Pancreas (tissue), 10 donors: ENCODE measurements around the gene GIMAP8. TPM values are rescaled to one million over a fixed set of nuclear protein-coding genes. Genes with fewer than 3 reads are reported as not detected.
A peak's percentile ranks its signal among the peaks of the same experiment; 100 is the strongest.

Experiments
- ATAC-seq, 4 donors: fragments of 200-7000 bp; cut with Tn5 transposase; one replicate each; pipeline versions ENCODE4 v1.8.0 to v1.9.1; 2020; ENCODE audit warnings: mild to moderate bottlenecking in 4 of 4, moderate library complexity in 4 of 4
- DNase-seq, 6 donors: peaks; one replicate each; pipeline ENCODE4 v3.0.0-alpha.2; 2020
- FAIRE-seq: peaks from 2 replicates; lab custom pipeline; 2012; peaks lifted over from hg19 to GRCh38; lab: Jason Lieb, UNC
- H3K27ac ChIP-seq, 4 donors: fragments of 200-600 bp; sonication (generic); 1 replicate in 3 of 4; 2 replicates in 1 of 4; pipeline versions ENCODE4 v1.5.0 to v1.8.0; 2020
- H3K27me3 ChIP-seq, 4 donors: fragments of 200-600 bp; one replicate each; pipeline ENCODE4 v1.8.0; 2021
- H3K36me3 ChIP-seq, 3 donors: fragments of 200-600 bp; sonication (generic) in 1 of 3; one replicate each; pipeline versions ENCODE4 v1.5.0 to v1.8.0; 2020 to 2021
- H3K4me1 ChIP-seq, 3 donors: fragments of 200-600 bp; one replicate each; pipeline ENCODE4 v1.8.0; 2021
- H3K4me3 ChIP-seq, 4 donors: fragments of 200-600 bp; sonication (generic) in 2 of 4; one replicate each; pipeline versions ENCODE4 v1.5.0 to v1.8.0; 2020 to 2021
- H3K9me3 ChIP-seq, 4 donors: fragments of 200-600 bp; one replicate each; pipeline ENCODE4 v1.8.0; 2021
- WGBS, 2 donors: extraction: QIAGEN DNeasy Blood & Tissue Kit; methylation state at CpG; one replicate each; pipeline ENCODE4 v1.1.7; 2013; 5-methylcytosine and 5-hydroxymethylcytosine counted together
- intact Hi-C, 3 donors: fragments of 100-400 bp; cut with DNase I; formaldehyde crosslinking; loops; one replicate each; pipeline versions ENCODE4 v1.11.1 to v1.14.2; 2022
- polyA plus RNA-seq, 2 donors: library from polyadenylated mRNA; stranded (reverse); fragments of 200-250 nt; gene quantifications; one replicate each; pipeline ENCODE4 v1.2.3, GENCODE V29; 2013
- total RNA-seq, 6 donors: library from RNA; stranded (reverse); fragmentation: NEBNext Ultra II Directional in 4 of 6; extraction: Animal tissue kit (Norgen Biotek cat#: 25700) in 4 of 6; gene quantifications; one replicate each; pipeline versions ENCODE4 v1.2.1 to v1.2.4, GENCODE V29; 2021 to 2023
- TF ChIP-seq, protein P1 (sequence below), 4 donors: fragments of 200-600 bp; sonication (generic) in 3 of 4; IDR thresholded peaks; one replicate each; pipeline versions ENCODE4 v1.5.0 to v1.8.0; 2021; ENCODE audit warnings: antibody characterized with exemption in 4 of 4
- donor health status: healthy with polysubstance abuse.
- donor health status: DM: no; HTN: no; CAD: no; lungs with moderate emphysema.
- donor health status: DM: no; HTN: no; CAD: no.
- donor health status: control.
- donor health status: control.
- donor health status: Bipolar disorder and iron deficiency.
- donor health status: DM: yes; HTN: yes; CAD: no.
- donor health status: DM: no; HTN: no; CAD: no.
- donor health status: DM: no; HTN: no; CAD: no.
- donor health status: DM: yes; HTN: yes; CAD: no.

The GIMAP8 gene
- total and polyA plus RNA-seq, 8 donors = 0.75 to 5.9 (median 2.2) TPM

DNA sequence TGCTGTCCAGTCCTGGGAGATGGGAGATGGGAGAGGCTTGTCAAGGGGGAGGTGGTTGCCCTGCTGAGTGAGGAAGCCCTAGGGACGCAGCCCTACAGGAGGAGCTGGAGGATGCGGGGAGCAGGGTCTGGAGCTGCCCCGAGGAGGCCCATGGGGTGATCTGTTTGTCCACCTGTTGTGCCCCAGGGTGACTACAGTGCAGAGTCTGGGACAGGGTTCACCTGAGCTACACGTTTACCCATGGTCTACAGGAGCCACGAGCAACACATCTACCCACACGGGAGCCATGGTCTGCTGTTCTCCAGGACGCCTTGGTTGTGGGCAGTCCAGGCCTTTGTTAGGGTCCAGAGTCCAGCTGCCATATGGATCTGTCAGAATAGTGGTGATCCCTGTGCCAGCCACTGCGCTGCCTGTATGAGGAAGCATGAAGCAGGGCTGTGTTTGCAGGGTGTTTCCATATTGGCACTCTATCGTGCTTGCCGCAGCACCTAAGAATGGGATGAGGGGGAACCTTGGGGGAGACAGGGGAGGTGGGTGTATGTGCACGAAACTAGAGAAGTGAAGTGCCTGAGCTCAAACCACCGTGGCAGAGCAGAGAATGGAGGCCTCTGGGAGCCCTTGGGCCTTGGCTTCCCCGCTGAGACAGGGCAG is 47.6 kb upstream of the GIMAP8 start:
- peaks cover 0 to 5% (median 0%) of the 10 kb centered on the region in 3 donors for H3K36me3 ChIP-seq
- H3K9me3 ChIP-seq = no peaks in the 10 kb centered on the region
- H3K4me3 ChIP-seq = no peak overlapping the region
- TF ChIP-seq, protein P1, sequence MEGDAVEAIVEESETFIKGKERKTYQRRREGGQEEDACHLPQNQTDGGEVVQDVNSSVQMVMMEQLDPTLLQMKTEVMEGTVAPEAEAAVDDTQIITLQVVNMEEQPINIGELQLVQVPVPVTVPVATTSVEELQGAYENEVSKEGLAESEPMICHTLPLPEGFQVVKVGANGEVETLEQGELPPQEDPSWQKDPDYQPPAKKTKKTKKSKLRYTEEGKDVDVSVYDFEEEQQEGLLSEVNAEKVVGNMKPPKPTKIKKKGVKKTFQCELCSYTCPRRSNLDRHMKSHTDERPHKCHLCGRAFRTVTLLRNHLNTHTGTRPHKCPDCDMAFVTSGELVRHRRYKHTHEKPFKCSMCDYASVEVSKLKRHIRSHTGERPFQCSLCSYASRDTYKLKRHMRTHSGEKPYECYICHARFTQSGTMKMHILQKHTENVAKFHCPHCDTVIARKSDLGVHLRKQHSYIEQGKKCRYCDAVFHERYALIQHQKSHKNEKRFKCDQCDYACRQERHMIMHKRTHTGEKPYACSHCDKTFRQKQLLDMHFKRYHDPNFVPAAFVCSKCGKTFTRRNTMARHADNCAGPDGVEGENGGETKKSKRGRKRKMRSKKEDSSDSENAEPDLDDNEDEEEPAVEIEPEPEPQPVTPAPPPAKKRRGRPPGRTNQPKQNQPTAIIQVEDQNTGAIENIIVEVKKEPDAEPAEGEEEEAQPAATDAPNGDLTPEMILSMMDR (IDR thresholded peaks at IDR 0.05) = no peak
- peak in 2 of 6 donors; percentile 18 to 51 for DNase-seq
- FAIRE-seq = no peak
- no peak overlapping the region for H3K27ac ChIP-seq
- WGBS, 2 donors = 54 to 65% methylated on average over 13 of the region's 13 CpGs
- H3K4me1 ChIP-seq = peaks cover 0 to 32% (median 28%) of the 10 kb centered on the region in 3 donors
- intact Hi-C loops = no loop called here
- no peaks in the 10 kb centered on the region for H3K27me3 ChIP-seq
- no peak for ATAC-seq

DNA sequence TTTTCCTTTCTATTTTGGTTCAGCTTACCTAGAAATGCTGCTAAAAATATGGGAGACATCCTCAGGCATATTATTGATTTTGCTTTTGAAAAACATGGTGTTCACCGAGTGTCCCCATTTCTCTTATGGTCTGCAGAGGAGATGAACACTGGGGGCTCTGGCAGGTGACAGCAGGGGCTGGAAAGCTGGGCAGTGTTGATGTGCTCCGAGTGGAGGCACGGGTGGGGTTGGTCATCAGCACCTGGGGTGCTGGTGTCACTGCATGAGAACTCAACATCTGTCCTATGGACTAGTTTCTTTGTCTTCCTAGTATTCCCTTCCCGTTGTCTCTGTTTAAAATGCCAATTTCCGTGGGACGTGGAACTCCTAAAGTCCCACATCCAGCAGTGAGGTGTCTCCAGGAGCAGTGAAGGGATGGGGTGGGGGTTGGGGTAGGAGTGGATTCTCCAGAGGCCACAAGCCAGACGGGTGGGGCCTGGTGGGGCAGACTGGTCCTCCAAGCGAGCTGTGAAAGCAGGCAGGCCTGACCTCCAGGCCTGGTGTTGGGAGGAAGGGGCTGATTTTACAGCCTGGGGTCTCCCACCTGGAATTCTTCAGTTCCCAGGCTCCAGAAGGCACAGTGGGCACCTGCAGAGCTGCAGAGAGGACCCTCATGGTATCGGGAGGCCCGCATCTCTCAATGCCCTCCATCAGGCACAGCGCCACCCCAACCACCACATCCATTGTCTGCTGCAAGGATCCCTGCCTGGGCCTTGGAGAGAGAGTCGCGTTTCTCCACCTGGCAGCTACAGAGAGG is 46.9 kb upstream of the GIMAP8 start:
- TF ChIP-seq, protein P1 (IDR thresholded peaks at IDR 0.05) = no peak
- Histone ChIP-seq H3K36me3 (no peaks in the 10 kb centered on the region), H3K27me3 (no peaks in the 10 kb centered on the region), H3K27ac (peak overlapping the region in 1 of 4 donors; percentile 94), H3K4me3 (no peak overlapping the region), H3K4me1 (peaks cover 0 to 32% (median 28%) of the 10 kb centered on the region in 3 donors), H3K9me3 (no peaks in the 10 kb centered on the region)
- DNase-seq (peak in 1 of 6 donors; percentile 48), FAIRE-seq (no peak), ATAC-seq (no peak)
- intact Hi-C loops = no loop called here
- 85 to 86% methylated on average over 13 of the region's 13 CpGs for WGBS, 2 donors

DNA sequence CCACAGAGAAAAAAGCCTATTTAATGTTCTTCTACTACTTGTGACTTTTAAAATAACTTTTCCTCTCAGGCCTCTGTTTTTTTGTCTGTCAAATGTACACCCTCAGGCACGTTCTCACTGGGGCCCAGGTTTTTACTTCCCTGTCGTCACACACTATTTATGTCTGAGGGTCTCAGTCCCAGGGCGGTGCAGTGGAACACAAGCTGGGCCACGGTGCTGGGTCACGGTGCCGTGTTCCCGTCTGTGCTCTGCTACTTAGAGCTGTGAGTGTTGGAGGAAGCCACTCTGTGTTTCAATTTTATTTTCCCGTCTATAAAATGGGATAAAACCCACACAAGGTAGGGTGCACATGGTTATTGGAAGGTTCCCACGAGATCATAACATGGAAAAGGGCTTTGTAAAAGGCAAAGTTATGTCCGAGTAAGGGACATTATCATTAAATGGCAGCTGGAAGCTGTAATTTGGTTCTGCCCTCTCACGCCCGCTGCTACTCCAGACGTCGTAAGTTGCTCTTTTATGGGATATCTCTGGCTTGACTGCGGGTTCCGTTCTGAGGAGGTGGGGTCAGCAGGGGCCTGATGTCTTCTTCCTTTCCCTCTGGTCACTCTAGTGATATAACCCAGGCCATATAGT is 46.1 kb upstream of the GIMAP8 start:
- no peak for ATAC-seq
- peak in 1 of 6 donors; percentile 28 for DNase-seq
- H3K4me1 ChIP-seq = peaks cover 0 to 32% (median 28%) of the 10 kb centered on the region in 3 donors

DNA sequence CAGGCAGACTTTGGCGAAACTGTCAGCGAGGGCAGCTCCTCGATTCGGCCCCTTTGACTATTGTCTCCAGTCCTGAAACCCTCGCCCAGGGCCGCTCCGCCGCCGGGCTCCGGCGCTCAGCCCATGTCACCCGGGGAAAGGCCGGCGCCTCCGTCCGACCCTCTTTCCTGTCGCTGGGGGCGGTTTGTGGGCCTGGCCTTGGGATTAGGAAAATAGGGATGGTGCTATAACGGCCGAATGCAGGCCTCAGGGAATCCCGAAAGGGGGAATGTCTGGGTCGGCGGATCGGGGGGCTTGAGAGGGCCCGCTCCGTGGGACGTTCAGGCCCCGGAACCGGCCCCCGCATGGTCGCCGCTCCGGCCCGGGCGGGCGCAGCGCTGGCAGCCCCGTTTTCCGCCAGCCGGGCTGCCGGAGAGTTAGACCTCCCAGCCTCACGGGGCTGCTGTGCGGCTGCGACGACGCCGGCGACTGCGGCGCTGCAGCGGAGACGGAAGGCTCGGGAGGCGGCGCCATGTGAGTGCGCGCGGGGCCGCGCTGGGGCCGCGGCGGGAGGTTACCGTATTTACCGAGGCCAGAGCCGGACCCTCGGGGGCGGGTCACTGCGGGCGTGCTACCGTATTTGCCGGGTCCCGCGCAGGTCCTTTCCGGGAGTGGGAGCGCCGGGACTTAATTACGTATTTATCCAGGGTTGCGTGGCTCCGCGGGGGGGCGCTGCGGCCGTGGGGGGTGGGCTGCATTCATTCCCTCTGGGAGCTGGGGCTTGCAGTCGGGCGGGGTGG is 45.4 kb upstream of the GIMAP8 start:
- H3K4me3 ChIP-seq = peak overlapping the region; percentile 28 to 70 (median 59)
- WGBS, 2 donors = 1 to 2% methylated on average over 76 to 86 of the region's 86 CpGs
- DNase-seq (peak; percentile 89 to 95 (median 90)), FAIRE-seq (no peak), ATAC-seq (peak; percentile 88 to 92 (median 90))
- TF ChIP-seq, protein P1 (IDR thresholded peaks at IDR 0.05) = no peak
- H3K9me3 ChIP-seq = no peaks in the 10 kb centered on the region
- no peaks in the 10 kb centered on the region for H3K36me3 ChIP-seq
- peaks cover 0 to 31% (median 28%) of the 10 kb centered on the region in 3 donors for H3K4me1 ChIP-seq
- H3K27ac ChIP-seq = peak overlapping the region; percentile 86 to 96 (median 94)
- H3K27me3 ChIP-seq = no peaks in the 10 kb centered on the region
- intact Hi-C loops = no loop called here

More for the DNA sequence above, 46.1 kb upstream of the GIMAP8 start:
- 55 to 60% methylated on average over 16 of the region's 16 CpGs for WGBS, 2 donors
- H3K27me3 ChIP-seq = no peaks in the 10 kb centered on the region
- H3K9me3 ChIP-seq = no peaks in the 10 kb centered on the region
- H3K36me3 ChIP-seq = no peaks in the 10 kb centered on the region
- H3K27ac ChIP-seq = peak overlapping the region; percentile 86 to 96 (median 94)
- TF ChIP-seq, protein P1 (IDR thresholded peaks at IDR 0.05) = no peak
- intact Hi-C loops = no loop called here
- peak overlapping the region; percentile 28 to 70 (median 59) for H3K4me3 ChIP-seq
- no peak for FAIRE-seq
